ENCODE measurements around the gene XAB2.

The XAB2 gene

DNA sequence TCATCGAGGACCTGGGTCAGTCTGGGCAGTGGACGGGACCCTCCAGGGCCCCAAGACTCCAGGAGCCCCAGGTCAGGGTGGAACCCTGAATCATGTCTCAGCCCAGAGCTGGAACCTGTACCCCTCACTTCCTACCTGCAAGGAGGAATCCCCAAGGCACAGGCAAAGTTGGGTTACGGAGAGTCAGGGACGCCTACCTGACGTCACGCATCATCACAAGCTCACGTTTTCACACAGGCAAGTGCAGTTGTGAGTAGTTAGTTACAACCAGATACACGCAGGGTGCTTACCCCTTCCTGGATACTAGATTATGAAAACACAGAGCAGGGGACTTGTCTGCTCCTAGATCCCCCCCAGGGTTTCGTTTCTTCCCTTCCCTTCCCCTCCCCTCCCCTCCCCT is 41.4 kb upstream of the XAB2 start:
- TF ChIP-seq, protein P1, sequence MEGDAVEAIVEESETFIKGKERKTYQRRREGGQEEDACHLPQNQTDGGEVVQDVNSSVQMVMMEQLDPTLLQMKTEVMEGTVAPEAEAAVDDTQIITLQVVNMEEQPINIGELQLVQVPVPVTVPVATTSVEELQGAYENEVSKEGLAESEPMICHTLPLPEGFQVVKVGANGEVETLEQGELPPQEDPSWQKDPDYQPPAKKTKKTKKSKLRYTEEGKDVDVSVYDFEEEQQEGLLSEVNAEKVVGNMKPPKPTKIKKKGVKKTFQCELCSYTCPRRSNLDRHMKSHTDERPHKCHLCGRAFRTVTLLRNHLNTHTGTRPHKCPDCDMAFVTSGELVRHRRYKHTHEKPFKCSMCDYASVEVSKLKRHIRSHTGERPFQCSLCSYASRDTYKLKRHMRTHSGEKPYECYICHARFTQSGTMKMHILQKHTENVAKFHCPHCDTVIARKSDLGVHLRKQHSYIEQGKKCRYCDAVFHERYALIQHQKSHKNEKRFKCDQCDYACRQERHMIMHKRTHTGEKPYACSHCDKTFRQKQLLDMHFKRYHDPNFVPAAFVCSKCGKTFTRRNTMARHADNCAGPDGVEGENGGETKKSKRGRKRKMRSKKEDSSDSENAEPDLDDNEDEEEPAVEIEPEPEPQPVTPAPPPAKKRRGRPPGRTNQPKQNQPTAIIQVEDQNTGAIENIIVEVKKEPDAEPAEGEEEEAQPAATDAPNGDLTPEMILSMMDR (conservative IDR thresholded peaks at IDR 0.05; ENCODE audit: low read depth, low read length) = no peak
- DNase-seq (ENCODE audit: low read depth) = no peak
- no peak overlapping the region for H3K4me3 ChIP-seq (ENCODE audit: low read depth, low read length)

DNA sequence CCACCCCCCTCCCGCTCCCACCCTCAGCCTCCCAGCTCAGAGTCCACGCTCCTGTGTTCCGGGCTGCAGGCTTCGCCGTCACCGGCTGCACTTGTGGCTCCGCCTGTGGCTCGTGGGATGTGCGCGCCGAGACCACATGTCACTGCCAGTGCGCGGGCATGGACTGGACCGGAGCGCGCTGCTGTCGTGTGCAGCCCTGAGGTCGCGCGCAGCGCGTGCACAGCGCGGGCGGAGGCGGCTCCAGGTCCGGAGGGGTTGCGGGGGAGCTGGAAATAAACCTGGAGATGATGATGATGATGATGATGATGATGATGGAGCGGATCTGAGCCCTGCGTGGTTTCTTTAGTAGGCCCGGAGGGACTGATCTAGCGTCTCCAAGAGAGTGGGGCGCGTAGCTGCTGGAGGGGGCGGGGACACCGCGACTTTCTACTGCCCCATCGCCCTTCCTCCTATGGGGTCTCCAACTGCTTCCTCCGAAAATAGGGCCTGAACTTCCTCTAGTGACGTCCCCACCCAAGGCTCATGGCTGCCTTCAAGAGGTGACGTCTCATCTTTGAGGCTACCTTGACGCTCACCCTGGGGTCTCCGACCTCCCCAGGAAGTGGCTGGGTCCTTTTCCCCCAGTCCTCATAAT is 40.9 kb upstream of the XAB2 start:
- TF ChIP-seq, protein P1 (conservative IDR thresholded peaks at IDR 0.05; ENCODE audit: low read depth, low read length) = no peak
- no peak overlapping the region for H3K4me3 ChIP-seq (ENCODE audit: low read depth, low read length)
- DNase-seq (ENCODE audit: low read depth) = no peak

DNA sequence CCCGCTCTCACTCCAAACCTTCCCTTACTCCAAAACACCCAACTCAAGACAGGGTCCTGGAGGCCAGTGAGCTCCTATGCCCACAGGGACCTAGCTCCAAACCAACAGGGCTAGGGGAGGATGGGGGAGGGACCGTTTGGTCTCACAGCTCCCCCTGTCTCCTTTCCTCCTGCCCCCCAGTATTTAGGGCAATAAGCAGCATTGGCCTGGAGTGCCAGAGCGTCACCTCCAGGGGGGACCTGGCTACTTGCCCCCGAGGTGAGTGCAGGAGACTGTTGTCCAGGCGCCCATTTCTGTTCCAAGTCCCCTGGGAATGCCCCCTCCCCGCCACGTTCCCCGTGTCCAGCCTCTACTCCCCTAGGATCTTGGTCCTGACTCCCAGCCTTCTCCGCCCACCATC is 40.3 kb upstream of the XAB2 start:
- no peak for DNase-seq (ENCODE audit: low read depth)
- TF ChIP-seq, protein P1 (conservative IDR thresholded peaks at IDR 0.05; ENCODE audit: low read depth, low read length) = no peak
- H3K4me3 ChIP-seq (ENCODE audit: low read depth, low read length) = no peak overlapping the region

DNA sequence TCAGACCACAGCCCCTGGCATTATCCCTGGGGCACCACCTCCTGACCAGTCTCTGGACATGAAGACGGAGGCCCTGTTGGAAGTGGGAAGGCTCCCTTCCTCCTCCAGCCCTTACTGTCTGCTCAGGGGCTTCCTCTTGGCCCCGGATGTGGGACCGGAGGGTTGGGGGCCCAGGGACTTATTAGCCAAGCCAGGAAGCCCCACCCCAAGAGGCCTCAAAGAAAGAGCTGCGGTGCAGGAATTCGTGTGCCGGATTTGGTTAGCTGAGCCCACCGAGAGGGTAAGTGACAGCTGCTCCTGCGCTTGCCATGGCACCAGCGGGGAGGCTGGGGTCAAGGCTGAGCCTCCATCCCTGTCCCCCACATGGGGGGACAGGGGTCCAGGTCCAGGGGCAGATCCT is 39.5 kb upstream of the XAB2 start, which contains the start of gene RETN:
TSS of gene RETN (plus strand) at position 208 of the 400 bp plus-strand sequence. CDS start 278 bp downstream, outside the sequence.
- no peak within 1 kb of the TSS for H3K4me3 ChIP-seq (ENCODE audit: low read depth, low read length)
- no peak for DNase-seq (ENCODE audit: low read depth)
- TF ChIP-seq, protein P1 (conservative IDR thresholded peaks at IDR 0.05; ENCODE audit: low read depth, low read length) = no peak

DNA sequence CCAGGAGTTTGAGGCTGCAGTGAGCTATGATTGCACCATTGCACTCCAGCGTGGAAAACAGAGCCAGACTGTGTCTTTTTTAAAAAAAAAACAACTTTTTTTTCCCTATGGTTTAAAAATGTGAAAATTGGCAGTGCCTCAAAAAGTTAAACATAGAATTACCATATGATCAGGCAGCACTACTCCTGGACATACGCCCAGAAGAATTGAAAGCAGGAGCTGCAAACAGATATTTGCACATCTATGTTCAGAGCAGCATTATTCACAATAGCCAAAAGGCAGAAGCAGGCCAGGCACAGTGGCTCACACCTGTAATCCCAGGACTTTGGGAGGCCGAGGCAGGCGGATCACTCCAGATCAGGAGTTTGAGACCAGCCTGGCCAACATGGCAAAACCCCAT is 35.7 kb upstream of the XAB2 start:
- DNase-seq (ENCODE audit: low read depth) = peak; percentile 91
- no peak overlapping the region for H3K4me3 ChIP-seq (ENCODE audit: low read depth, low read length)
- TF ChIP-seq, protein P1 (conservative IDR thresholded peaks at IDR 0.05; ENCODE audit: low read depth, low read length) = no peak

DNA sequence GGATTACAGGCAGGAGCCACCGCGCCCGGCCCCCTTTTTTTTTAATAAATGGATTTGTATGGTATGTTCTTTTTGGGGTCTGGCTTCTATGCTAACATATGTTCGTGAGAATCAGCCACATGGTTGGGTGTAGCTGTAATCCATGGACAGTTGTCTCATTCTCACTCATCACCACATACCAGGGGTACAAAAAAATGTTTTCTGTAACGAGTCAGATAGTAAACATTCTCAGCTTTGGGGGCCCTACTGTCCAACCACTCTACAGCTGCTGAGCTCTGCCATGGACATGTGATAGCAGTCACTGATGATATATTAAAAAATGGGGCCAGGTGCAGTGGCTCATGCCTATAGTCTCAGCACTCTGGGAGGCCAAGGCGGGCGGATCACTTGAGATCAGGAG is 34.4 kb upstream of the XAB2 start:
- H3K4me3 ChIP-seq (ENCODE audit: low read depth, low read length) = no peak overlapping the region
- TF ChIP-seq, protein P1 (conservative IDR thresholded peaks at IDR 0.05; ENCODE audit: low read depth, low read length) = no peak
- DNase-seq (ENCODE audit: low read depth) = no peak

DNA sequence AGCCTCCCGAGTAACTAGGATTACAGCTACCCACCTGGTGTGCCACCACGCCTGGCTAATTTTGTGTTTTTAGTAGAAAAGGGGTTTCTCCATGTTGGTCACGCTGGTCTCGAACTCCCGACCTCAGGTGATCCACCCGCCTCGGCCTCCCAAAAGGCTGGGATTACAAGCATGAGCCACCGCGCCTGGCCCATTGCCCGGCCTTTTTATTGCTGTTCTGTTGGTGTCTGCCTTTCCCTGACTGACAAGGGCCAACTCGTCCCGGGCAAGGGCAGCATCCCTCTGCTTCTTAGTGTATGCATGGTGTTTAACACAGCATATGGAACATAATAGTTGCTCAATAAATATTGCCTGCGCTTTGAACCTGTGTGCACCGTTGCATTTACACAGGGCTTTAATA is 33.3 kb upstream of the XAB2 start:
- TF ChIP-seq, protein P1 (conservative IDR thresholded peaks at IDR 0.05; ENCODE audit: low read depth, low read length) = no peak
- DNase-seq (ENCODE audit: low read depth) = no peak

More for the DNA sequence above, 33.3 kb upstream of the XAB2 start:
- no peak overlapping the region for H3K4me3 ChIP-seq (ENCODE audit: low read depth, low read length)

Data from choroid plexus epithelial cell (primary cell).